Osteoblast (primary cell): ENCODE results near the gene DAB2IP. TPM values are rescaled to one million over a fixed set of nuclear protein-coding genes. Genes with fewer than 3 reads are reported as not detected.
A peak's percentile ranks its signal among the peaks of the same experiment; 100 is the strongest.

ENCODE experiments used
- DNase-seq: peaks from one replicate; pipeline ENCODE4 v3.0.0; 2011; ENCODE audit warnings: low spot score, mixed read lengths; ENCODE audit not compliant: insufficient read length; ENCODE audit errors: missing footprints
- H2AFZ ChIP-seq: 2 replicates; pipeline ENCODE4 v1.6.0; 2011; ENCODE audit warnings: mild to moderate bottlenecking, low read length
- H3K27ac ChIP-seq: 2 replicates; pipeline ENCODE4 v1.5.1; 2011; ENCODE audit warnings: mild to moderate bottlenecking, low read depth, low read length, moderate library complexity
- H3K27me3 ChIP-seq: 2 replicates; pipeline ENCODE4 v1.6.0; 2012; ENCODE audit warnings: mild to moderate bottlenecking, control low read depth, inconsistent platforms, low read length, moderate library complexity; ENCODE audit not compliant: insufficient read depth
- H3K36me3 ChIP-seq: 2 replicates; pipeline ENCODE4 v1.5.1; 2011; ENCODE audit warnings: mild to moderate bottlenecking, low read length, control low read depth, moderate library complexity; ENCODE audit not compliant: insufficient read depth
- H3K4me1 ChIP-seq: 2 replicates; pipeline ENCODE4 v1.5.1; 2011; ENCODE audit warnings: mild to moderate bottlenecking, low read length, control low read depth, moderate library complexity; ENCODE audit not compliant: insufficient read depth
- H3K4me2 ChIP-seq: 2 replicates; pipeline ENCODE4 v1.6.0; 2011; ENCODE audit warnings: mild to moderate bottlenecking, low read length; ENCODE audit not compliant: insufficient read depth
- H3K4me3 ChIP-seq: fragments of 200-600 bp; sonication (generic); 3 replicates; pipeline ENCODE4 v1.5.1; 2012; ENCODE audit warnings: mild to moderate bottlenecking, low read length, inconsistent platforms; ENCODE audit not compliant: insufficient read depth
- H3K79me2 ChIP-seq: 2 replicates; pipeline ENCODE4 v1.6.0; 2012; ENCODE audit warnings: mild to moderate bottlenecking, low read length, control low read depth, inconsistent platforms; ENCODE audit not compliant: insufficient read depth
- H3K9me3 ChIP-seq: 2 replicates; pipeline ENCODE4 v1.5.1; 2011; ENCODE audit warnings: low read depth, low read length, control low read depth
- H4K20me1 ChIP-seq: 2 replicates; pipeline ENCODE4 v1.6.0; 2012; ENCODE audit warnings: mild to moderate bottlenecking, low read length, control low read depth; ENCODE audit not compliant: insufficient read depth
- CTCF ChIP-seq: IDR thresholded peaks from 2 replicates; pipeline ENCODE4 v1.5.1; 2011; ENCODE audit warnings: mild to moderate bottlenecking, low read depth, low read length, moderate library complexity; ENCODE audit errors: extremely low read depth
- total RNA-seq: library from RNA; depleted of rRNA; stranded (reverse); fragments of >200 nt; gene quantifications from 2 replicates; pipeline ENCODE4 v1.2.3, GENCODE V29; 2012

DAB2IP gene
- total RNA-seq, 1 donor = 60.8 TPM

- H3K4me3 ChIP-seq = no peak overlapping the region
- H3K36me3 ChIP-seq = peaks cover 6% of the 10 kb centered on the region
- H3K27ac ChIP-seq = no peak overlapping the region
- TF ChIP-seq CTCF = no peak
- peak; percentile 66 for DNase-seq
- peaks cover 30% of the 10 kb centered on the region for H4K20me1 ChIP-seq
- peaks cover 7% of the 10 kb centered on the region for H3K4me1 ChIP-seq
- no peak overlapping the region for H2AFZ ChIP-seq
- no peak overlapping the region for H3K4me2 ChIP-seq
- no peaks in the 10 kb centered on the region for H3K27me3 ChIP-seq
- H3K79me2 ChIP-seq = peaks cover 74% of the 10 kb centered on the region
- no peaks in the 10 kb centered on the region for H3K9me3 ChIP-seq
These were observed 102.6 kb downstream of the DAB2IP start for GRCh38 chr9:121753802-121754654.

- Histone ChIP-seq H4K20me1 (peaks cover 30% of the 10 kb centered on the region), H3K36me3 (peaks cover 7% of the 10 kb centered on the region), H3K4me2 (no peak overlapping the region), H3K4me1 (no peaks in the 10 kb centered on the region), H3K9me3 (no peaks in the 10 kb centered on the region), H3K79me2 (peaks cover 66% of the 10 kb centered on the region), H2AFZ (no peak overlapping the region), H3K27ac (no peak overlapping the region), H3K4me3 (no peak overlapping the region), H3K27me3 (no peaks in the 10 kb centered on the region)
- no peak for DNase-seq
- no peak for TF ChIP-seq CTCF
These were observed 103.4 kb downstream of the DAB2IP start for GRCh38 chr9:121754655-121755436.

- no peak for DNase-seq
- no peak for TF ChIP-seq CTCF
- no peaks in the 10 kb centered on the region for H3K27me3 ChIP-seq
- peaks cover 12% of the 10 kb centered on the region for H3K36me3 ChIP-seq
- no peak overlapping the region for H3K27ac ChIP-seq
- peaks cover 28% of the 10 kb centered on the region for H4K20me1 ChIP-seq
- no peak overlapping the region for H3K4me2 ChIP-seq
- H3K4me3 ChIP-seq = no peak overlapping the region
- peaks cover 59% of the 10 kb centered on the region for H3K79me2 ChIP-seq
- H3K4me1 ChIP-seq = no peaks in the 10 kb centered on the region
- H3K9me3 ChIP-seq = no peaks in the 10 kb centered on the region
- no peak overlapping the region for H2AFZ ChIP-seq
These were observed 104.1 kb downstream of the DAB2IP start for GRCh38 chr9:121755581-121755980.
